ENCODE data around the gene FCRLA. TPM values are rescaled to one million over a fixed set of nuclear protein-coding genes. Genes with fewer than 3 reads are reported as not detected.
"Not testable (repeated sequence)": the region's sequence is repeated elsewhere in the genome, so short reads cannot be mapped to it uniquely, and the experiment has no call there.

The FCRLA gene
- total RNA-seq, 1 donor from 2014 or later, result 0.22 TPM

DNA sequence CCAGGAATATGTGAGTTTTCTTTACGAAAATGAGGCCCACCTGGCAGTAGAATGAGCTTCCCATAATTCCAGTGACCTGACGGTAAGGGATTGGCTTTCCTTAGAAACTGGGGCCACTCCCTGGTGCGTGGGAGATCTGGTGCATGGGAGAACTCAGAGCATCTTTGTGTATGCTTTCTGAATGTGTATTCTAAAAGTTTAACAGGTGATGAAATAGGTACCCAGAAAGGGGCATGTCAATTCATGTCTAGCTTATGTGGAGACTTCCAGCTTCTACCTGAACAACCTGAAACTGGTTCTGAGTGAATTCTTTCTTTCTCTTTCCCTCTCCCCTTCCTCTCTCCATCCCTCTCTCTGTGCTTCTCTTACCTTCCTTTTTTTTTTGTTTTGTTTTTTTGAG lies 15.2 kb upstream of the FCRLA start:
- peaks cover 31% of the 10 kb centered on the region for H3K27me3 Mint-ChIP-seq
- TF ChIP-seq, protein P1, sequence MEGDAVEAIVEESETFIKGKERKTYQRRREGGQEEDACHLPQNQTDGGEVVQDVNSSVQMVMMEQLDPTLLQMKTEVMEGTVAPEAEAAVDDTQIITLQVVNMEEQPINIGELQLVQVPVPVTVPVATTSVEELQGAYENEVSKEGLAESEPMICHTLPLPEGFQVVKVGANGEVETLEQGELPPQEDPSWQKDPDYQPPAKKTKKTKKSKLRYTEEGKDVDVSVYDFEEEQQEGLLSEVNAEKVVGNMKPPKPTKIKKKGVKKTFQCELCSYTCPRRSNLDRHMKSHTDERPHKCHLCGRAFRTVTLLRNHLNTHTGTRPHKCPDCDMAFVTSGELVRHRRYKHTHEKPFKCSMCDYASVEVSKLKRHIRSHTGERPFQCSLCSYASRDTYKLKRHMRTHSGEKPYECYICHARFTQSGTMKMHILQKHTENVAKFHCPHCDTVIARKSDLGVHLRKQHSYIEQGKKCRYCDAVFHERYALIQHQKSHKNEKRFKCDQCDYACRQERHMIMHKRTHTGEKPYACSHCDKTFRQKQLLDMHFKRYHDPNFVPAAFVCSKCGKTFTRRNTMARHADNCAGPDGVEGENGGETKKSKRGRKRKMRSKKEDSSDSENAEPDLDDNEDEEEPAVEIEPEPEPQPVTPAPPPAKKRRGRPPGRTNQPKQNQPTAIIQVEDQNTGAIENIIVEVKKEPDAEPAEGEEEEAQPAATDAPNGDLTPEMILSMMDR (conservative IDR thresholded peaks at IDR 0.05), result no peak
- H3K27ac Mint-ChIP-seq, result no peak overlapping the region
- H3K36me3 Mint-ChIP-seq, result no peaks in the 10 kb centered on the region
- no peak overlapping the region for H3K4me3 Mint-ChIP-seq
- H3K4me1 Mint-ChIP-seq (ENCODE audit: unreplicated experiment), result no peaks in the 10 kb centered on the region
- DNase-seq (ENCODE audit: extremely low spot score, unreplicated experiment), result no peak
- H3K9me3 Mint-ChIP-seq, result peaks cover 7% of the 10 kb centered on the region

DNA sequence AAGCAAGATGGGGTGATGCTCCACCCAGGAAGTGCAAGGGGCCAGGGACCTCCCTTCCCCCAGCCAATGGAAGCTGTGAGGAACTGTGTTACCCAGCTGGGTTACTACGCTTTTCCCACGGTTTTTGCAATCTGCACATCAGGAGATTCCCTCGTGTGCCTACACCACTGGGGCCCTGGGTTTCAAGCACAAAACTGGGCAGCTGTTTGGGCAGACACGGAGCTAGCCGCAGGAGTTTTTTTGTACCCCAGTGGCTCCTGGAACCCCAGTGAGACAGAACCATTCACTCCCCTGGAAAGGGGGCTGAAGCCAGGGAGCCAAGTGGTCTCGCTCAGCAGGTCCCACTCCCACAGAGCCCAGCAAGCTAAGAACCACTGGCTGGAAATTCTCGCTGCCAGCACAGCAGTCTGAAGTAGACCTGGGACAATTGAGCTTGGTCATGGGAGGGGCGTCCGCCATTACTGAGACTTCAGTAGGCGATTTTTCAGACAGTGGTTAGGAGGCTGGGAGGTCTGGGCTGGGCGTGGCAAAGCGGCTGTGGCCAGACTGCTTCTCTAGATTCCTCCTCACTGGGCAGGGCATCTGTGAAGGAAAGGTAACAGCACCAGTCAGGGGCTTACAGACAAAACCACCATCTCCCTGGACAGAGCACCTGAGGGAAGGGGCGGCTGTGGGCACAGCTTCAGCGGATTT lies 13.9 kb upstream of the FCRLA start:
- not testable (repeated sequence) for H3K4me1 Mint-ChIP-seq (ENCODE audit: unreplicated experiment); H3K9me3 Mint-ChIP-seq; DNase-seq (ENCODE audit: extremely low spot score, unreplicated experiment); H3K27ac Mint-ChIP-seq; H3K36me3 Mint-ChIP-seq; H3K4me3 Mint-ChIP-seq
- peaks cover 43% of the 10 kb centered on the region for H3K27me3 Mint-ChIP-seq

DNA sequence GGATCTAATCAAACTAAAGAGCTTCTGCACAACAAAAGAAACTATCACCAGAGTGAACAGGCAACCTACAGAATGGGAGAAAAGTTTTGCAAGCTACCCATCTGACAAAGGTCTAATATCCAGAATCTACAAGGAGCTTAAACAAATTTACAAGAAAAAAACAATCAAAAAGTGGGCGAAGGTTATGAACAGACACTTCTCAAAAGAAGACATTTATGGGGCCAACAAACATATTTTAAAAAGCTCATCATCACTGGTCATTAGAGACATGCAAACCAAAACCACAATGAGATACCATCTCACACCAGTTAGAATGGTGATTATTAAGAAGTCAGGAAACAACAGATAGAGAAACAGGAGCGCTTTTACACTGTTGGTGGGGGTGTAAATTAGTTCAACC lies 8.7 kb upstream of the FCRLA start:
- H3K36me3 Mint-ChIP-seq; H3K4me3 Mint-ChIP-seq; H3K4me1 Mint-ChIP-seq (ENCODE audit: unreplicated experiment); H3K27ac Mint-ChIP-seq; DNase-seq (ENCODE audit: extremely low spot score, unreplicated experiment); H3K9me3 Mint-ChIP-seq: not testable (repeated sequence)
- H3K27me3 Mint-ChIP-seq, result peaks cover 43% of the 10 kb centered on the region

DNA sequence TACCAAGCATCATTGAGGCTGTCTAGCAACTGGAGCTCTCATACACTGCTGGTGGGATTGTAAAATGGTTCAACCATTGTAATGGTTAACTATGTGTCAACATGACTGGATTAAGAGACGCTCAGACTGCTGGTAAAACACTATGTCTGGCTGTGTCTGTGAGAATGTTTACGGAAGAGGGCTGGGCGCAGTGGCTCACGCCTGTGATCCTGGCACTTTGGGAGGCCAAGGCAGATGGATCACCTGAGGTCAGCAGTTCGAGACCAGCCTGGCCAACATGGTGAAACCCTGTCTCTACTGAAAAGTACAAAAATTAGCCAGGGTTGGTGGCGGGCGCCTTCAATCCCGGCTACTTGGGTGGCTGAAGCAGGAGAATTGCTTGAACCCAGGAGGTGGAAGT lies 4.8 kb upstream of the FCRLA start:
- Mint-ChIP-seq H3K4me1 (ENCODE audit: unreplicated experiment) (no peaks in the 10 kb centered on the region), H3K27ac (no peak overlapping the region), H3K9me3 (no peaks in the 10 kb centered on the region), H3K36me3 (no peaks in the 10 kb centered on the region), H3K27me3 (peaks cover 15% of the 10 kb centered on the region), H3K4me3 (no peak overlapping the region)
- TF ChIP-seq, protein P1 (conservative IDR thresholded peaks at IDR 0.05), result no peak
- no peak for DNase-seq (ENCODE audit: extremely low spot score, unreplicated experiment)

DNA sequence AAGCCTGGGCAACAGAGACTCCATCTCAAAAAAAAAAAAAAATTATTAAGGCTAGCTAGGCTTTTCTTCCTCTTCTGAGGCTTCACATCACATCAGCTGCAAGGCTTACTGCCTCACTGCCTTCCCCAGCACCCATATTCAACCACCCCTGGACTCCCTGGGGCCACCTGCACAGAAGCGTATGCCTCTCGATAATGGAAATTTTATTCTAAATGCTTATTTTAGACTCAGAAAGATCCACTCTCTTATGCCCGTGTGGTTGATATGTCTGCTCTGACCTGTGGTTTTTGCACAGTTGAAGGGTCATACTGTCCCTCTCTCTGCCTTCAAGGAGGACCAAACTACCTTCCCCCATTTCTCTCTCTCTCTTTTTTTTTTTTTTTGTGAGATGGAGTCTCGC lies 1.5 kb upstream of the FCRLA start:
- Mint-ChIP-seq H3K9me3 (no peaks in the 10 kb centered on the region), H3K27ac (no peak overlapping the region), H3K4me1 (ENCODE audit: unreplicated experiment) (no peaks in the 10 kb centered on the region), H3K4me3 (no peak overlapping the region), H3K27me3 (peaks cover 16% of the 10 kb centered on the region), H3K36me3 (no peaks in the 10 kb centered on the region)
- no peak for DNase-seq (ENCODE audit: extremely low spot score, unreplicated experiment)
- TF ChIP-seq, protein P1 (conservative IDR thresholded peaks at IDR 0.05), result no peak

DNA sequence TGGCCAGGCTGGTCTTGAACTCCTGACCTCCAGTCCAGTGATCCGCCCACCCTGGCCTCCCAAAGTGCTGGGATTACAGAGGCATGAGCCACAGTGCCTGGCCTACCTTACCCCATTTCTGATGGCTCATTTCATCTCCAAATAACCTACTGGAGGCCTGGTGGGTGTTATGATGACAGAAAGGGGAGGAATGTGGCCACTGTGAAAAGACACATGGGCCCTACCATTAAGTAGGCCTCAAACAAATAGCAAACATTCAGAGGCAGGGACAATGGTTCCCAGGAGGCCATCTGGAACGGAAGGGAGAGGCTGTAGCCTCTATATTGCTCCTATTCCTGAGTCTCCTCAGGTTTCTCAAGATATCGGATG lies 932 bp upstream of the FCRLA start:
- H3K4me3 Mint-ChIP-seq, result no peak overlapping the region
- no peak for DNase-seq (ENCODE audit: extremely low spot score, unreplicated experiment)
- no peaks in the 10 kb centered on the region for H3K4me1 Mint-ChIP-seq (ENCODE audit: unreplicated experiment)
- H3K36me3 Mint-ChIP-seq, result no peaks in the 10 kb centered on the region
- TF ChIP-seq, protein P1 (conservative IDR thresholded peaks at IDR 0.05), result no peak
- H3K27ac Mint-ChIP-seq, result no peak overlapping the region
- H3K9me3 Mint-ChIP-seq, result no peaks in the 10 kb centered on the region
- peaks cover 17% of the 10 kb centered on the region for H3K27me3 Mint-ChIP-seq

DNA sequence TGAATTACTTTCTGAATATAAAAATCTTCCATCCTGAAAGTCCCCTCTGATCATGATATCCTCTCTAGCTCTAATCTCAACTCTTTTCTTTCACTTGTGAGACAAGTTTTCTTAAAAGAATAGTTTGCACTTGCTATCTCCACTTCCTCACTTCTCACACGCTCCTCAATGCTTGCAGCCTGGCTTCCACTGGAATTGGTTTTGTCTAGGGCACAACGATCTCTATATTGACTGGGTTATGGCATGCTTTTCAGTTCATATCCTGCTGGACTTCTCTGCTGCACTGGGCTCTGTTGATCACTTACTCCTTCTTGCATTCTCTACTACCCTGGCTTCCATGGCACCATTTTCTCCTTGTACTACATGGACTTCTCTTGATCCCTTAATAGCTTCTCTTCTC lies 474 bp downstream of the FCRLA start:
- H3K9me3 Mint-ChIP-seq, result no peaks in the 10 kb centered on the region
- no peak overlapping the region for H3K4me3 Mint-ChIP-seq
- H3K27me3 Mint-ChIP-seq, result peaks cover 22% of the 10 kb centered on the region
- no peak for DNase-seq (ENCODE audit: extremely low spot score, unreplicated experiment)
- no peaks in the 10 kb centered on the region for H3K36me3 Mint-ChIP-seq
- H3K4me1 Mint-ChIP-seq (ENCODE audit: unreplicated experiment), result no peaks in the 10 kb centered on the region
- no peak overlapping the region for H3K27ac Mint-ChIP-seq
- TF ChIP-seq, protein P1 (conservative IDR thresholded peaks at IDR 0.05), result no peak
